ENCODE data around the gene TMBIM1.
"Not testable (repeated sequence)": the region's sequence is repeated elsewhere in the genome, so short reads cannot be mapped to it uniquely, and the experiment has no call there.

TMBIM1 gene

DNA sequence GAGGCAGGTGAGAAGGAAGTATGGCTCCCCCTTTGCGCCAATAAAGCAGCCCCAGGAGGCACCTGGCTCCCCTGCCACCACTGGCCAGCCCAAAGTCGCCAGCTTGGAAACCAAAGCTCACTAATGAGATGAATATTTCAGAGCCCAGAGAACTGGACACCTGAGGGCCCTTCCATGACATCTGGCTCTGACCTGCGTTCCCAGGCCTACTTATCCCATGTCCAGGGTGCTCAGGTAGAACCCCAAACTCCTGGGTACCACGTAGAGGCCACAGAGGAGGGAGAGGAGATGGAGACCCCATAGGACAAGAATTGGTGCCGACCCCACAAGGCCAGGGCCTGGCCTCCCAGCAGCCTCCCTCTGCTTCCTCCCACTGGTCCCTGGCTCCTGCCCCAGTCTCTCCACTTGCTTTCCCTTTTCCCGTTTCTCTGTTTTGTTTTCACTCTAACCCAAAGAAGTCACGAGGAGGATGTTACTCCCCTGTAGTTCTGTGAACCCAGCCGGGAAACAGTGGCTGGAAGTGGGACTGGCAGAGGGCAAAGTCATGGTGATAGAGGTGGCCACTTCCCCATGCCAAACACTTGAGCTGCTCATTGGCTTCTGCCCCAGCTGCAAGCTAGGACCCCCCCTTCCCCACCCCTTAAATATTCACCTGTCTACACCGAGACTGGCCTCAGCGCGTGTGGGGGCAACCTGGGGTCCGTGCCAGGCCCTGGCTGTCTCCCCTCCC is 820 bp downstream of the TMBIM1 start:
- no peak for DNase-seq (ENCODE audit: low read depth in 2 of 2)

DNA sequence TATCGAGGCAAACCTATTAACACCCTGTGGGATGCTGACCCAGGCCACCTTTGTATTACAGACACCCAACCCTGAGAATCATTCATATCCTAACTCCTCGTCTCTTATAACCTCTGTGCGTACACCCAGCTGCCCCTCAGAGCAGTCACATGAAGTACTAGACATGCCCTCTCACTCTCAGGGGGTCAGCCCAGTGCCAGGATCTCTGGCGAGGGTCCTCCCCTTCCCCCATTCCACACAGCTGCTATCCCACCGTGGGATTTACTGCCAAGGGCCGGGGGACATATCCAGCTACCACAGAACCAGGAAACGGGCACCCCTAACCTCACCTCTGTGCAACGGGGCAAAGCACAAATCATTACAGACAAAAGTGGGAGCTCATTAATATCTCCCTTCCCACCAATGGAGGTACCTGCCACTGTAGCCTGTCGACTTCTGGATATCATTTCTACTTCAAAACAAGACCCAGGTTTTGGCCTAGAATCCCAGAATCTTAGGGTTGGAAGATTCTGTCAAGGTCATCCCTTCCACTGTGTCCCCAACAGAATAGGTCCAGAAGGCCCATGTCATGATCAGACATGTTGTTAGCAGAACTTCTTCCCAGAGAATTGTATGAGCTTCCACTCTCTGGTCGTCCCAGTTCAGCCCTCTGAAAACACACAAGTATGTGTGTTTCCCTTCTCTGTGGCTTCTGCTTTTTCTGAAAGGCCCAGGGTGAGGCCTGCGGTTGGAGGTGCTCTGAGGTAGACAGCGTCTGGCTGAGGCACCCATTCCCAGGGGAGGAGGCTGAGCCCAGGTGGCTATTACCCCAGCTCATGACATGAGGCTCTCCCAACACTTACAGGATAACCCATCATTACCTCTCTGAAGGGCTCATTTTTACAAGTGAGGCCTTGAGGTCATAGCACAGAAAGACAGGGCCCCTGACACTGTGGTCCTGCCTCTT is 1.7 kb downstream of the TMBIM1 start:
- no peak for DNase-seq (ENCODE audit: low read depth in 2 of 2)

DNA sequence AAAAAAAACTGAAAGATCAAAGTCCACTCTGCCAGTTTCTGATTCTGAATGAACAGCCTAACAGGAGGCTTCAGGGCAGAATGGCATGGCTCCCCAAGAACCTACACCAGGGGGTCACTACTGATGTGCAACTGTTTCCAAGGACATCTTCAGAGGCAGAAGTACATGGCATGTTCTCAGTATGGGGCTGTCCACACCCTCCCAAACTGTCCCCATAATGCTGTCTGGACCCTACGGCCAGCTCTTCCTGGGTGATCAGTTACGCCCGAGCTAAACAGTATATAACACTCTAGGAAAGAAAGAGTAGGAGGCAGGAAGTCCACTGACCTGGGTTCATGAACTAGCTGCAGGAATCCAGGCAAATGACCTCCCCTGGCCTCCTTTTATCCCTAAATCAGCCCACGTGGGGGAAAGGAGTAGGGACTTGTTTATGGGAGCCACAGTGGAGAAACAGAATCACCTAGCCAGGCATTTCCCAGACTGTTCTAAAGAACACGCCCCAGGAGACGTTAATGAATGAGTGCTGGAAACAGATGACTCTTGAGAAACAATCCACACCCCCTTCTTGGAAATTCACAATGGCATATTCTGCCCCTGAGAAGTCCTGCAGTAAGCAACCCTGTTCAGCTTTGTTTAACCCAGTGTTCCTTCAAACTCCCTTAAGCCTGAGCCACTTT is 2.5 kb downstream of the TMBIM1 start:
- DNase-seq (ENCODE audit: low read depth in 2 of 2): no peak

DNA sequence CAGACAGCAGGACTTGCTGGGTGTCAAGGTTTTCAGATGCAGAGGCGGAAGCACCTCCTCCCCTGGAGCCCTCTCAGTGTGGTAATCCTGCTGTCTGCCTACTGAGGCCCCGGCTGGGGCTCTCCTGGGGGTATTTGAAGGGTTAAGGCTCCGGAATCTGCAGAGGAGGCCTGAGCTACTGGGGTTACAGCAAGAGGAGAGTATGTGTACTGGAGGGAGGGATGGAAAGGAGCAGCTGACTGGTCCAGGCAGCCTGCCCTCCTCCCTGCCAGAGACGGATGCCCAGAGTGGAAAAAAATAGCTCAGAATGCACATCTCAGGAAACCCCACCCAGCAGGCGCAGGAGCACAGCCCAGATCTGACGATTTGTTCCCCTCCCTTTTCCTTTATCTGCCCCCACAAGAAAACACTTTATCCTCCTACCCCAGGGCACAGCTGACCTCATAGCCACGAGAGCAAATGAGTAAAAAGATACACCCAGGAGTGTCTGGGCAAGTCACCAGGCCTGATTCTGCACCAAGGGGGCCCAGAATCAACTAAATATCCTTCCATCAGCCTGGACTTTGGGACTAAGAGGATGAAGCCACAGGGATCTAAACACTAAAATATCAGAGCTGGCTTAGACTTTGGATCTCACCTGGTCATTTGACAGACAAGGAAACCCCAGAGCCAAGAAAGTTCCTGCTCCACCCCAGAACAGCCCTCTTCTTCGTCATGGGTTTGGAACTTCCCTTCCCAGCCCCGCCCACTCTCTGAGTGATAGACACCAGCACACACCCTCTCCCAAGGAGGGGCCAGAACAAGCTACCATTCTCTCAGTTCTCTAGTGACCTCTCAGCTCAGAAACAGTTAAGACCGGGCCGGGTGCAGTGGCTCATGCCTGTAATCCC is 5.5 kb downstream of the TMBIM1 start:
- peak; percentile 74 to 80 for DNase-seq (ENCODE audit: low read depth in 2 of 2)

DNA sequence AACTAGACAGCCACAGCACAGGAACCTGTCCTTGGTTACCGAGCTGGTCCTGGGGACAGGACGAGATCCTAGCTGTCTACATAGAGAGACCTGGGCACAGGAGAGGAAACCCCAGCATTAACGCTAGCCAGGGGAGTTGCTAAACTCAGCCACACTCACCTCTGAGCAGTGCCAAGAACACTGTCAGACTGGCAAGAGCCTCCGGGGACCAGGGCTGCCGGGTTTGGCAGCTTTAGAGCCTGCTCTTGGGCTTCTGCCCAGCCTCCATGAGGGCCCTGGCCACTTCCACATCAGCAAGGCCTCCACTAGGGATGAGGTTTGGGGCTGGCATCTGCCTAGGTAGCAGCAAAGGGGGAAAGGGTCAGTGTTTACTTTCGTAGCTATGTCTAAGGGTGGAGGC is 6.7 kb downstream of the TMBIM1 start:
- no peak for DNase-seq (ENCODE audit: low read depth in 2 of 2)

DNA sequence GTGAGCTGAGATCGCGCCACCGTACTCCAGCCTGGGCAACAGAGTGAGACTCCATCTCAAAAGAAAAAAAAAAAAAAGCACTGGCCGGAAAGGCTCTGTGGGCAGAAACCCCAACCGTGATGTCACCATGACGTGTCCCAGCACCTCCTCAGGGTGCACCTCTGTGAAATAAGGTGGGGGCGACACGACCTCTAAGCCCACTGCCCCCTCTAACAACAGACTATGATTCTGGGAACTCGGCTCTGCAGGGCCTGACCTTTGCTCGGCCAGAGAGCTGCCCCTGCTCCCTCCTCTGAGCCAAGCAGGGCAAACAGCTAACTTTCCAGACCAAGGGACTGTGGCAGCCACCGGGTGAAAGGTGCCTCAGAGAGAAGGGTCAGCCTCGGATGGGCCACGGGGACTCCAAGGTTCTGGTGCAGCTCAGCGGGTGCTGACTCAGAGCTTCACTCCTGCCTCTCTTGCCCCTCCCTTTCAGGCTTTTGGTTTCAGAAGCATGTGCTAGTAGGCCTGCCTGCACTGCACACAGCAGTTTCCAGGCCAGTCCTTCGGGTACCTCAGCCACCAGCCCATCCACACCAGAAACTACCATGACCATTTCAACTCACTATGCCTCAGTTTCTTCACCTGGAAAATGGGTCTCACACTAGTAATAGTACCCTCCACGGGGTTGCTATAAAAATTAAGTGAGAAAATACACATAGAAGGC is 8.0 kb downstream of the TMBIM1 start:
- peak; percentile 63 to 64 for DNase-seq (ENCODE audit: low read depth in 2 of 2)

DNA sequence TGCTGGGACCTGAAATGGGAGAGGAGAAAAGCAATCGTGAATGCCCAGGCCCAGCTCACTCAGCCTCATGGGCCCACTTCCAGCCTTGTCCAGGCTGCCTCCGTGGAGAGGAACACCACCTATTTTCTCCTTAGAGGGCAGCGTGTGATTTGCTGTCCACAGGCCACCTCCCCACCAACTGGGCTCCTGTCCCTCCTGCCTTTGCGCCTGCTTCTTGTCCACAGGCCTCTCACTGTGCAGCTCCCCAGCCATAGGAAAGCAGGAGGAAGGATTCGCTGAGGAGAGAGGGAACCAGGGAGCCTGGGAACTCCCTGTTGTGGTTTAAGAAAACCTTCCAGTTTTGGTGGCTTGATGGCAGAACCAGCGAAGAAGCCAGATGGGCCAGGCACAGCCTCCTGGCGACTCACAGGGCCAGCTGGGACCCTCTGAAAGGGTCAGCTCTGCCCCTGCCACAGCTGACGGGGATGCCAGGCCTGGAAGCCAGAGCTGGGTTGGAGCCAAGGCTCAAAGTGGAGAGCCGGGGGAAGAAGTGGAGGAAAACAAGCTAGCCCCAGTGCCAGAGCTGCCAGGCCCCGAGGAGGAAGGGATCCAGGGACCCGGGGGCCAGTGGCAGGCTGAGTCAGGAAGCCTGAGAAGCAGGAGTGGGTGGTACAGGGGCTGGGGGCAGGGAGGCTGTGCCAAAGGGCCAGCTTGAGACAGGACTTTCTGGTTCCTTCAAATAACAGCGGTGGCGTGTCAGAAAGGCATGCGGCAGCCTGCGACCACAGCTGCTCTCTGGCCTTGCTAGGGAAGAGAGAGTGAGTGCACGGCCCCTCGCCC is 9.9 kb downstream of the TMBIM1 start:
- DNase-seq (ENCODE audit: low read depth in 2 of 2): no peak

DNA sequence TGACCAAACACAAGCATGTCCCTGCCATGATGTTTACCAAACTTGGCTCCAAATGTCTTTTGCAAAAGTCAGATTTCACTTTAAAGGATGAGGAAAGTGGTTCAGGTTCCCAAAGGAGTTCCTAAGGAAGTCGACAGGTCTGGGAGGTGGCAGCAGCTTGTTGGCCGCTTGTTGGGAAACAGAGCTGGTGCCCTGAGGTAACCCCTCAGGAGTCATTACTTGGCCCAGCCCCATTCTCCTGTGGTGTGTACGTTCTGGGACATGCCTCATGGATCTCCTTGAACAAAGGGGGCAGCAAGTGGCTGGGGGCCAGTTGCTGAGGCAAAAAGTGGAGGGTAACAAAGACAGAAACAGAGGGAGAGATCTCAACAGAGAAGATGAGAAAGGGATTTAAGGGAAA is 10.9 kb downstream of the TMBIM1 start:
- DNase-seq (ENCODE audit: low read depth in 2 of 2): no peak

DNA sequence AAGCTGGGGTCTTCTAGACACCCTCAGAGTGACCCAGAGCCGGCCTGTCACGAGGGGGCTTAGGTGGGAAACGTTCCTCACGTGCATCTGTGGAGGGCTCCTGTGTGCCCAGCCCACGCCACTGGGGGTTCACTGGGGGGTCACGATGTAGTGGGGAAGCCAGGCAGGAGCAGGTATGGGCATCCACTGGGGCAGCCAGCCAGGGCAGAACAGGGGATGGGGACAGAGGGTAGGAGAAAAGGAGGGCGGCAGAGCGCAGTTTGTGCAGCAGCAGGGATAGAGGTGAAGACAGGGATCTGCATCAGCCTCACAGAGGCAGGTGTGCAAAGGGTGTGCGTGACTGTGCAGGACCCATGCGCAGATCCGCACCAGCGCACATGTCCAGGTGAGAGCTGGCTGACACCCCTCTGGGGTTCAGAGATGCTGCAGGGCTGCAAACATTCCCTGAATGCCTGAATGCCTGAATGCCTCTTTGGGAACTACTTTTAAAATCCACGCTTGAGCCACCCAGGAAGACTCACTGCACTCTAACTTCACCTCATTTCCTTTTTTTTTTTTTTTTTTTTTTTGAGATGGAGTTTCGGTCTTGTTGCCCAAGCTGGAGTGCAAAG is 11.9 kb downstream of the TMBIM1 start:
- DNase-seq (ENCODE audit: low read depth in 2 of 2): no peak

DNA sequence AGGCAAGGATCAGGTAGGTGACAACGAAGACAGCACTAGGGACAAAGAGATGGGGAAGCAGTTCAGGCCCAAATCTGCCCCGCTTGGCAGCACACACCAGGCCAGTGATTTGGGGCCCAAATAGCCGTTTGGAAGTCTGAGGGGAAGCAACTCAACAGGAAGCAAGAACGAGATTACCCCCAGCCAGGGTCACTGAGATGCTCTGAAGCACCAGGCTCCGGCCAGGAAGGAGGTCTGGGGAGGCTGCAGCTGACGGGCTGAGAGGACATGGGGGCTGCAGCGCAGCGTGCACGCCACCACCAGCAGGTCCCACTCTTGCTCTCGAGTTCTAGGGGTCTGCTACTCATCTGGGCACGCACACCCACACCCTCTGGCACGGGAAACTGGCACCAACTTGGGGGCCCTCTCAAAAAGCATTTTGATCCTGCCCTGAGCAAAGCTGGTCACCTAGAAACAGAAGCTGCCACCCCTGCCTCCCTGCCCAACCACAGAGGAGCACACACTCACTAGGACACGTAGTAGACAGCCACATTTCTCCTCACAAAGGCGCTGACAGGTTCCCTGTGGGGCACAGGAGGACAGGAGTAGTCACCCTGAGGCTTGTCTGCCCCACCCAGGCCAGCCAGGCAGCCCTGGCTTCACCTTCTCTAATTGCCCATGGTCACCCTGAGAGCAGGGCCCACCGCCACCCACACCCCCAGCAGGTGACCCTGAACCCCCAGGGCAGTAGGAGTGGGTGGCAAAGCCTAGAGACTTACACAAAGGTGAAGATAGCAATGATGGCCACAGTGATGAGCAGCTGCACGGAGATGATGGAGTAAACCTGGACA is 13.6 kb downstream of the TMBIM1 start:
- DNase-seq (ENCODE audit: low read depth in 2 of 2): no peak

DNA sequence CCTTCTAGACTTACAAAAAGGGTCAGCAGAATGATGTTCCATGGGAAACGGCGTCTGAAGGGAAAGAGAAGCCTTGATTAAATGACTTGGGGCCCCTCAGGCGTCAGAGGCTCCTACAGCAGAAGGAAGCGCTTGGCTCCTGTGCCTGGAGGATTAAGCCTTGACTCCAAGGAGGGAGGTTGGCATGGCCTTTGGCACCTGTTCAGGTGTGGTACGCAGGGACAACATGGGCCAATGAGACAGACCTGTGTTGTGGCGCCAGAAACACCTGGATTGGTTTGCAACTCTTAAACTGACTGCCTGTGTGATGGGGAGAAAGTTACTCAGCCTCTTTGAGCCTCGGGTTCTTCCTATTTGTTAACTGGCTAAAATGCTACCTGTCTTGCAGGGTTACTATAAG is 14.4 kb downstream of the TMBIM1 start:
- no peak for DNase-seq (ENCODE audit: low read depth in 2 of 2)

DNA sequence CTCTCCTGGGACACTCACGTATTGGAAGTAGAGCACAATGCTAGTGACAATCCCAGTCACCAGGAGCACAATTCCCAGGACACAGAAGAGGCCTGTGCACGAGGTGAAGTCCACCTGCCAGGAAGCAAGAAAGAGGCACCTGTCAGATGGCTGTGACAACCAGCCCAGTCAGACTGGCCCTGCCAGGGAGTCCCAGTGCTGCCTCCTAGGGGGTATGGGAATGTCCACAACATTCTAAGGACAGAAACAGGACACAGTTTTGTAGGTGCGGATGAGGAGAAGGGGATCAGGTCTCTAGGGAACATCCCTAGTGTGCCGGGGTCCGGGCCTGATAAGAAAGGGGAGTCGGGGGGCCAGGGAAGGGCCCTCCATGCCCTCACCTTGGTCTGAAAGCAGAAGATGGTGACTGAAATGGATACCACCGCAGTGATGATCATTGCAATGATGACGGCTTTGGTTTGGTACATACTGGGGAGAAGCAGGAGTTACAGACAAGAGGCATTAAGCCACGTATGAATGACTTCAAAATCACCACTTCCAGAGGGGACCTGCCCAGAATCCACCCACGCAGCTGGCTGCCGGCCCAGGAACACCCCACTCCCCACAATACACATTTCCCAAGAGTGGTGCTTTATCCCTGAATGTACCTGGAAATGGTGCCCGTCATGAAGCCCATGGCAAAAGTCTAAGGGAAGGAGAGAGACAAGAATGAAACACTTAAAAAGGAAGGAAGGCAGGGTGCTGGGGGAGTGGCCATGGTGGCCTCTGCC is 15.1 kb downstream of the TMBIM1 start:
- no peak for DNase-seq (ENCODE audit: low read depth in 2 of 2)

DNA sequence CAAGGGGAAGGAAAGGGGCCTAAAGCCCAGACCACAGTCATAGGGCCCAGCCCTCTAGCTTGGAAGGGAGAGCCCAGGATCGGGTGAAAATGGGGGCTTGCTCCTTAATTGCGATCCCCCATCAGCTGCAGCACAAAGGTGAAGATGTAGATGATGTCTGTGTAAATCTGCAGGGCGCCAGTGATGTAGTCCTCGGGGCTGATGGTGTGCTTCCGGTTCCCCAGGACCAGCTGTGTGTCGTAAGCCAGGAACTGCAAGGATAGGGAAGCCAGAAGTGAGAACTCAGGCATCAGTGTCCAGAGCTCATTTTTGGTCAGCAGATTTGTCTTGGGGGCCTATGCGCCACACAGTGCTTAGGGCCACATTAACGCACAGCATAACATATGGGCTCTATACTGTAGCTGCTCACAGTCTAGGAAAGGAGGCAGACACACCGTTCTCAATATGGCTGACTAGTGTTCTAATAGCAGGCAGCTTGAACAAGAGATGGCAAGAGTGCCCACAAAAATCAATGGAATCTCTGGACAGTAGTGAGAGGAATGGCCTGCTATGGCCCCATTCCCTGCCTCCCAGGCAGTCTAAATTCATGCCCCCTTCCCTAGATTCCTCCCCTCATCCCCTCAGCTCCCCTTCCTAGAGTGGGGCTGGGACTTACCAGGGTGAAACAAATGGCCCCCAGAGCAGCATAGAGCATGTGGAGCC is 16.8 kb downstream of the TMBIM1 start:
- DNase-seq (ENCODE audit: low read depth in 2 of 2): no peak

DNA sequence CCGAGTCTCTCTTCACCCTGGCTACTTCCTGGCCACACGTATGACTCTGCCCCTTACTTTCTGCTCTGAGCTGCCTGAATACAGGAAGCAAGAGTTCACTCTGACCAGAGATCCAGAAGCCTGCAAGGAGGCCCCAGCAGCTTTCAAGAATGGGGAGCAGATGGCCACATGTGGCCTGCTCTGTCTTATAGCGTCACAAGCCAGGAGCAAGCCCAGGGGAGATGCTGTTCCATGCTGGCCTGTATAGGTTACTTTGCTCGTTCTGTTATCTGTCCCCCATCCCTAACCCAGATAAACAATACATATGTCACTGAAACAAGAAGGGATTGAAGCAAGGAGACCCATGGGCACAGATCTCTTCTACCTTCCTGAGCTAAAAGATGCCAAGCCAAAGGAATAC is 17.7 kb downstream of the TMBIM1 start:
- DNase-seq (ENCODE audit: low read depth in 2 of 2): no peak

DNA sequence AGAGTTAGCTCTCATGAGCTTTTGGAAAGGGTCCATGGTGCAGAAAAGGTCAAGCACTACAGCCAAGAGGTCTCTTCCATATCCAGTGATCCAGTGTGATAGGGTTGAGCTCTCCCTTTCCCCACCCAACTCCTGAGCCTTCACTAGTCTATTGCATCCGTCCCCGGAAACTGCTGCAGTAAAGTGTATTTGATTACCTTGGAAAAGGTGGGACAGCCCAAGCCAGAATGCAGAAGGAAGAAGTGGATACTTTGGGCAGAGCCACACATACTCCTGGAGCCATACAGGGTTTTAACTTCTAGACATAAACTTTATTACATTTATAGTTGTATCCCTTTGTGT is 18.4 kb downstream of the TMBIM1 start:
- DNase-seq (ENCODE audit: low read depth in 2 of 2): no peak

DNA sequence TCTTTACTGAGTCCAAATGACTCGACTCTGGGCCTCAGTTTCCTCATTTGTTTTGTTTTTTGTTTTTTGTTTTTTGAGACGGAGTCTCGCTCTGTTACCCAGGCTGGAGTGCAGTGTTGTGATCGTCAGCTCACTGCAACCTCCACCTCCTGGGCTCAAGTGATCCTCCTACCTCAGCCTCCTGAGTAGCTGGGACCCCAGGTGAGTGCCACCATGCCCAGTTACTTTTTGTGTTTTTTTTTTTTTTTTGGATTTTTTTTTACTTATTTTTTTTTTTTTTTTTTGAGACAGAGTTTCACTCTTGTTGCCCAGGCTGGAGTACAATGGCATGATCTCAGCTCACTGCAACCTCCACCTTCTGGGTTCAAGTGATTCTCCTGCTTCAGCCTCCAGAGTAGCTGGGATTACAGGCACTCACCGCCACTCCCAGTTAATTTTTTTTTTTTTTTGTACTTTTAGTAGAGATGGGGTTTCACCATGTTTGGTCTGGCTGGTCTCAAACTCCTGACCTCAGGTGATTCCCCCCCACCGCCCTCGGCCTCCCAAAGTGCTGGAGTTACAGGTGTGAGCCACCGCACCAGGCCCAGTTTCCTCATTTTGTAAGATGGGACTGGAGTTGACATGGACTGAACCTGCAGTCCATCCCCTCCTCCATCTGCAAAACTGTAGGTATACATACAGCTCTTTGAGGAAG is 18.9 kb downstream of the TMBIM1 start:
- DNase-seq (ENCODE audit: low read depth in 2 of 2): not testable (repeated sequence)
